Stimulated activated CD4-positive, alpha-beta T cell treated with anti-CD3 and anti-CD28 coated beads, Interleukin-2, amount 100 ng/mL, for 48 hours (primary cell): ENCODE results near the gene ASB3.

Experiments
- DNase-seq, 2 donors: peaks; one replicate each; pipeline ENCODE4 v3.0.0-alpha.2; 2020

Gene ASB3

GRCh38 chr2:53641290-53641689 is 145.5 kb downstream of the ASB3 start:
- DNase-seq = no peak

GRCh38 chr2:53640466-53640865 is 146.3 kb downstream of the ASB3 start:
- no peak for DNase-seq

- no peak for DNase-seq
Measured at GRCh38 chr2:53636596-53636995, 150.2 kb downstream of the ASB3 start.

GRCh38 chr2:53636109-53636508 is 150.6 kb downstream of the ASB3 start:
- no peak for DNase-seq

- DNase-seq = no peak
Measured at GRCh38 chr2:53635694-53636093, 151.1 kb downstream of the ASB3 start.

GRCh38 chr2:53633441-53633840 is 153.3 kb downstream of the ASB3 start:
- DNase-seq = no peak

- DNase-seq = no peak
Measured at GRCh38 chr2:53632714-53633113, 154.0 kb downstream of the ASB3 start.

GRCh38 chr2:53632126-53632460 is 154.7 kb downstream of the ASB3 start:
- DNase-seq = no peak

- no peak for DNase-seq
Measured at GRCh38 chr2:53631313-53632125, 155.2 kb downstream of the ASB3 start.

GRCh38 chr2:53630026-53630606 is 156.6 kb downstream of the ASB3 start:
- DNase-seq = no peak

GRCh38 chr2:53629501-53629900 is 157.3 kb downstream of the ASB3 start:
- DNase-seq = no peak

- DNase-seq = no peak
Measured at GRCh38 chr2:53629001-53629400, 157.8 kb downstream of the ASB3 start.

GRCh38 chr2:53622141-53622540 is 164.6 kb downstream of the ASB3 start:
- no peak for DNase-seq

GRCh38 chr2:53620981-53621380 is 165.8 kb downstream of the ASB3 start:
- DNase-seq = no peak
